GM12892 (cell line): ENCODE results near the gene TRIM72.

Source experiments
- POLR2A ChIP-seq: IDR thresholded peaks from 2 replicates; pipeline ENCODE4 v1.6.1; 2011; ENCODE audit warnings: low read depth, low read length, control low read depth
- POLR2AphosphoS5 ChIP-seq: IDR thresholded peaks from 2 replicates; pipeline ENCODE4 v1.6.1; 2011; ENCODE audit warnings: low read depth, low read length, control low read depth
- TAF1 ChIP-seq: IDR thresholded peaks from 2 replicates; pipeline ENCODE4 v1.6.1; 2011; ENCODE audit warnings: low read depth, mild to moderate bottlenecking, control low read depth, low read length, borderline replicate concordance

DNA sequence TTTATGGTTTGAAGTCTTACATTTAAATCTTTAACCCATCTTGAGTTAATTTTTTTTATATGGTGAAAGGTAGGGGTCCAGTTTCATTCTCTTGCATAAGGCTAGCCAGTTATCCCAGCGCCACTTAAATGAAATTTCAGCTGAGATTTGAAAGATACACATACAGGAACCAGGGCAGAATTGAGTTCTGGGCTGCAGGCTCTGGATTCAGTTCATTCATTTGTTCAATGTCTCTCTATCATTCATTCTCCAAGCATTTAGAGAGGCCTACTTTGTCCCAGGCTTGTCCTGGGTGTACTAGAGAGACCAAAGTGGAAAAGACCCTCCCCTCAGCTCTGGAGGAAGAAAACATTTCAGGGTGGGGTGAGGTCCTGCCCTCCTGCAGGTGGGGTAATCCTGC is 577 bp upstream of the TRIM72 start:
- TF ChIP-seq POLR2AphosphoS5 (no peak), POLR2A (no peak), TAF1 (no peak)
